Hepatocyte (in vitro differentiated cells): ENCODE results near the gene ENG.

ENCODE experiments used
- EZH2 ChIP-seq: fragments of 200-600 bp; sonication (generic); IDR thresholded peaks from 2 replicates; pipeline ENCODE4 v1.6.1; 2016; ENCODE audit warnings: antibody characterized with exemption, mild to moderate bottlenecking, borderline replicate concordance
- TF ChIP-seq, protein P1 (sequence below): fragments of 200-600 bp; sonication (generic); IDR thresholded peaks from 2 replicates; pipeline ENCODE4 v1.5.1; 2016; ENCODE audit warnings: antibody characterized with exemption, mild to moderate bottlenecking; ENCODE audit not compliant: poor library complexity

DNA sequence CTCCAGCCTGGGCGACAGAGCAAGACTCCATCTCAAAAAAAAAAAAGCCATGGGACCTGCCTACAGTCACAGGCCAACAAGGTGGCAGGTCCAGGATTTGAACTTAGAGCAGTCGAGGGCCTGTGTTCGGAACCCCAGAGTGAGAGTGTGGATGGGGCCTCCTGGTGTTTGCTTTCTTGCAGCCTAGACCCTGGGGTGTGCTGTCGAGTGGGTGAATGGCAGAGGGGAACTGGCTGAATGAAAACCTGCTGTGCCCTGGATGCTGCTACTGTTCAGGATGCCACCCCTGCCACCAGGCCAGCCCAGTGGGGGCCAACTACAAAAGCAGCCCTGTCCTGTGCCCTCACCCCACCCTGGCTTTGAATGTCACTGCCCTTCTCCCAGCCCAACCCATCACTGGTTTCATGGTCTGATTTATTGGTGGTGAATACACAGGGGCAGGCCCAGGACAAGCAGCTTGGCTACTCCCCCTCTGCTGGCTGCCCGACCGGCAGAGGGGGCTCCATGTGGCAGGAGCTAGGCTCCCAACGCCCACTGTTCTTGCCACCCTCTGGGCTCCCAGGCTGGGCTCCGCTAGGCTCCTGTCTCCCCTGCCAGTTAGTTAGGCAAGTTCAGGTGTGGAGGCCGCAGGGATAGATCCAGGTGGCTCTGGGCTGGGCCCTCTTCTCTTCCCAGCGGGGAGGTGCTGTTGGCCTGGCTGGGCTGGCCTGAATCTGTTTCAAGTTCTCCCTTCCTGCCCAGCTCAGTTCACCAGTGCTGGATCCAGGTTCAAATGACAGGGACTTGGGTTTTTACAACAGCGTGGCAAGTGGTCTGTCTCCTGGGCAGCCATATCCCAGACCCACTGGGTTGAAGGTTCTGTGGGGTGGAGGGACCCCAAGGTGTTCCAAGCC, 39.6 kb downstream of the ENG start:
- TF ChIP-seq, protein P1, sequence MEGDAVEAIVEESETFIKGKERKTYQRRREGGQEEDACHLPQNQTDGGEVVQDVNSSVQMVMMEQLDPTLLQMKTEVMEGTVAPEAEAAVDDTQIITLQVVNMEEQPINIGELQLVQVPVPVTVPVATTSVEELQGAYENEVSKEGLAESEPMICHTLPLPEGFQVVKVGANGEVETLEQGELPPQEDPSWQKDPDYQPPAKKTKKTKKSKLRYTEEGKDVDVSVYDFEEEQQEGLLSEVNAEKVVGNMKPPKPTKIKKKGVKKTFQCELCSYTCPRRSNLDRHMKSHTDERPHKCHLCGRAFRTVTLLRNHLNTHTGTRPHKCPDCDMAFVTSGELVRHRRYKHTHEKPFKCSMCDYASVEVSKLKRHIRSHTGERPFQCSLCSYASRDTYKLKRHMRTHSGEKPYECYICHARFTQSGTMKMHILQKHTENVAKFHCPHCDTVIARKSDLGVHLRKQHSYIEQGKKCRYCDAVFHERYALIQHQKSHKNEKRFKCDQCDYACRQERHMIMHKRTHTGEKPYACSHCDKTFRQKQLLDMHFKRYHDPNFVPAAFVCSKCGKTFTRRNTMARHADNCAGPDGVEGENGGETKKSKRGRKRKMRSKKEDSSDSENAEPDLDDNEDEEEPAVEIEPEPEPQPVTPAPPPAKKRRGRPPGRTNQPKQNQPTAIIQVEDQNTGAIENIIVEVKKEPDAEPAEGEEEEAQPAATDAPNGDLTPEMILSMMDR: no peak
- no peak for TF ChIP-seq EZH2
